HAP-1 (cell line): ENCODE data around the gene NKAIN1.
"Not testable (repeated sequence)": the region's sequence is repeated elsewhere in the genome, so short reads cannot be mapped to it uniquely, and the experiment has no call there.

Experiments used
- DNase-seq, 2 experiments: peaks; one replicate each; pipeline ENCODE4 v3.0.0-alpha.2; 2016 to 2020; ENCODE audit warnings: low spot score in 2 of 2
- H3K27me3 ChIP-seq: fragments of 250-450 bp; sonication (Bioruptor Pico); 2 replicates; pipeline ENCODE4 v1.5.1; 2020; ENCODE audit warnings: low read depth, mild to moderate bottlenecking, moderate library complexity
- H3K36me3 ChIP-seq: fragments of 250-450 bp; sonication (Bioruptor Pico); replicated peaks from 2 replicates; pipeline ENCODE4 v1.5.1; 2020; ENCODE audit warnings: mild to moderate bottlenecking
- H3K4me1 ChIP-seq: fragments of 250-450 bp; sonication (Bioruptor Pico); 2 replicates; pipeline ENCODE4 v1.5.1; 2020; ENCODE audit warnings: mild to moderate bottlenecking
- H3K4me3 ChIP-seq: fragments of 250-450 bp; sonication (Bioruptor Pico); 2 replicates; pipeline ENCODE4 v1.5.1; 2020; ENCODE audit warnings: mild to moderate bottlenecking, moderate library complexity
- H3K9me3 ChIP-seq: fragments of 250-450 bp; sonication (Bioruptor Pico); 2 replicates; pipeline ENCODE4 v1.5.1; 2020; ENCODE audit warnings: mild to moderate bottlenecking, moderate library complexity
- in situ Hi-C: fragments of 300-500 bp; cut with MboI; formaldehyde crosslinking; loops from 3 replicates; pipeline ENCODE4 v1.14.3; 2020; ENCODE audit warnings: low sequenced_read_pairs, inconsistent platforms, mixed read lengths

NKAIN1 gene

DNA sequence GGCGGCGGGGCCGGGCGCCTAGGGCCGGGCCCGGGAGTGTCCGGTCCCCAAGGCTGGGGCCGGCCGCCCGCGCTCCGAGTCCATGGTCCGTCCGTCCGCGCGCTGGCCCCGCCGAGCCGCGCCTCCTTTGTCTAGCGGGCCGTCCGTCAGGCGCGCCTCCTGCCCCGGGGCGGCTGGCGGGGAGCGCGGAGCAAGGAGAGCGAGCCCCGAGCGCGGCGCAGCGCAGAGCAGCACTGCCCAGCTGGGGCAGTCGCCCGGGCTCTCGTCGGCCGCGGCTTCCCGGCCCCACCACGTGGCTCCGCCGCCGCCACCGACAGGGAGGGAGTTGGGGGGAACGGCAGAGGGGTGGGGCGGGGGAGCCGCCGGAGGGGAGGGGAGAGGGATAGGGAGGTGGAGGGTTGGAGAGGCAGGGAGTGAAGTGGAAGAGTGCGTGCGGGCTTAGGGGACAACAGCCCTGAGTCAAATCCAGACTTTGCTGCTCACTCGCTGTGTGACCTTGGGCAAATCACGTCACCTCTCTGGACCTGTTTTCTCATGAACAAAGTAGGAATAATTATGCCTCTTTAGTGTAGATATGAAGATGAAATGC lies at the start of gene NKAIN1:
Gene NKAIN1, minus strand, starts transcription at position 235 of the 589 bp plus-strand sequence. CDS start 340 bp downstream, outside the sequence.
- Histone ChIP-seq H3K4me3 (peak within 1 kb of the TSS; percentile 33), H3K36me3 (no peaks in the 10 kb centered on the region), H3K4me1 (no peaks in the 10 kb centered on the region), H3K27me3 (peaks cover 25% of the 10 kb centered on the region), H3K9me3 (no peaks in the 10 kb centered on the region)
- in situ Hi-C loops, result no loop called here
- DNase-seq, result peak in 1 of 2 experiments; percentile 52

DNA sequence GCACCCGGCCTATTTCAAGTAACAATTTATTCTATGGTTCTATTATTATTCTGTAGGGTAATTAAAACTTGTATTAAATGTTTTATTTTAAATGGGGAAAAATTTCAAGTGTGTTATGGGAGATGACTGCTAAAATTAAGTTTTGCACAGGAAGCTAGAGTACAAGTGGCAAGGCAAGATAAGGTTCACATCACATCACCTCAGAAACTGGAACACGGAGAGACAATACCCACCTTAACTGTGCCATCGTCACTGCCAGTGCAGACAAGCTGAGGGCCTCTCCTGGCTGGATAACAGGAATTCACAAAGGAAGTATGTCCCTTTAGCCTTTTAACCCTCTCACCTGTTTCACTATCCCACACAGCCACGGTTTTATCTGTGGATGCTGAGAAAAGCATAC lies 49.3 kb upstream of the NKAIN1 start:
- no peaks in the 10 kb centered on the region for H3K27me3 ChIP-seq
- in situ Hi-C loops, result no loop called here
- no peak overlapping the region for H3K4me3 ChIP-seq
- DNase-seq, result no peak
- H3K36me3 ChIP-seq, result peaks cover 84% of the 10 kb centered on the region
- H3K9me3 ChIP-seq, result no peaks in the 10 kb centered on the region
- no peaks in the 10 kb centered on the region for H3K4me1 ChIP-seq

DNA sequence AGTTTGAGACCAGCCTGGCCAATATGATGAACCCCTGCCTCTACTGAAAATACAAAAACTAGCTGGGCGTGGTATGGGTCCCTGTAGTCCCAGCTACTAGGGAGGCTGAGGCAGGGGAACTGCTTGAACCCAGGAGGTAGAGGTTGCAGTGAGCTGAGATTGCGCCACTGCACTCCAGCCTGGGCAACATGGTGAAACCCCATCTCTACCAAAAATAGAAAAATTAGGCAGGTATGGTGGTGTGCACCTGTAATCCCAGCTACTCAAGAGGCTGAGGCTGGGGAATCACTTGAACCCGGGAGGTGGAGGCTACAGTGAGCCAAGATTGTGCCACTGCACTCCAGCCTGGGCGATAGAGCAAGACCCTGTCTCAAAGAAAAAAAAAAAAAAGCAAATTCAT lies 48.1 kb upstream of the NKAIN1 start:
- DNase-seq, in situ Hi-C loops, H3K9me3 ChIP-seq, H3K27me3 ChIP-seq, H3K4me3 ChIP-seq, H3K4me1 ChIP-seq: not testable (repeated sequence)
- peaks cover 84% of the 10 kb centered on the region for H3K36me3 ChIP-seq

DNA sequence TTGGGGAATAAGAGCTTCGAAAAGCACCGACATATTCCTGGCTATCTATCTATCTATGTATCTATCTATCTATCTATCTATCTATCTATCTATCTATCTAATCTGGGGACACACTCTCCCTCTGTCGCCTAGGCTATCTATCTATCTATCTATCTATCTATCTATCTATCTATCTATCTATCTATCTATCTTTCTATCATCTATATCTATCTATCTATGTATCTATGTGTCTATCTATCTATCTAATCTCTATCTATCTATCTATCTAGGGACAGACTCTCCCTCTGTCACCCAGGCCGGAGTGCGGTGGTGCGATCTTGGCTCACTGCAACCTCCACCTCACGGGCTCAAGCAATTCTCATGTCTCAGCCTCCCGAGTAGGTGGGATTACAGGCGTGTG lies 42.7 kb upstream of the NKAIN1 start:
- H3K9me3 ChIP-seq, in situ Hi-C loops, H3K4me3 ChIP-seq, H3K27me3 ChIP-seq, DNase-seq, H3K4me1 ChIP-seq: not testable (repeated sequence)
- H3K36me3 ChIP-seq, result peaks cover 81% of the 10 kb centered on the region

DNA sequence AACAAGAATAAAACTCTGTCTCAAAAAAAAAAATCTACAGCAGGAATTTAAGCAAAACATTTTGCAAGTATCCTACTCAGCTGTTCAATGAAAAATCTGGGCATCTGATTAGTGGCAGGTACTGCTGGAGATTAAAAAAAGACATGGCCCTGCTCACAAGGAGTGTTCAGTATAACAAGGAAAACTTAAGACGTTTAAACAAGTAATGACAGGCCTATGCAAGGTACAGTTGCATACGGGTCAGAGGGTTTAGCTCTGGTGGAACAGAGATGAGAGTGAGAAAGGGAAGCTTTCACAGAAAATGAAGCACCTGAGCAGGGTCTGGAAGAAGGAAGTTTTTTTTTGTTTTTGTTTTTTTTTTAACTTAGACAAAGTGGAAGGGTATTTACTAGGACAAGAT lies 33.9 kb upstream of the NKAIN1 start:
- peaks cover 10% of the 10 kb centered on the region for H3K4me1 ChIP-seq
- H3K36me3 ChIP-seq, result peaks cover 73% of the 10 kb centered on the region
- DNase-seq, result no peak
- H3K4me3 ChIP-seq, result no peak overlapping the region
- in situ Hi-C loops, result no loop called here
- no peaks in the 10 kb centered on the region for H3K9me3 ChIP-seq
- H3K27me3 ChIP-seq, result no peaks in the 10 kb centered on the region

DNA sequence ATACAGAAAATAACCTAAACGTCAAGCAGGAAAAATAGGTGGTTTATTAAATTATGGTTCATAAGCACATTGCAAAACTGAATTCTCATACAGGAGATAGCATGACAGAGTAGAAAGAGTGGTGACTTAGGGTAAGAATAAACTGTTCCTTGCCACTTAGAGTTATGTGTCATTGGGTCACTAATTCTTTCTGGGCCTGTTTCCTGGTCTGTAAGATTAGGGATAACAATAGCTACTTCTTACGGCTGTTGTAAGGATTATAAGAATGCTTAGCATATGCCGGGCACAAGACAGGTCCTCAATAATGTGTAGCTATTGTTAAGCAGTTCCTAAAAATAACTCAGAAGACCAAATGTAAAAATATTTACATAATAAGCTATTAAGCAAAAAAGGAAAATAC lies 32.7 kb upstream of the NKAIN1 start:
- in situ Hi-C loops, result no loop called here
- Histone ChIP-seq H3K36me3 (peaks cover 71% of the 10 kb centered on the region), H3K4me3 (no peak overlapping the region), H3K9me3 (no peaks in the 10 kb centered on the region), H3K4me1 (peaks cover 10% of the 10 kb centered on the region), H3K27me3 (no peaks in the 10 kb centered on the region)
- peak; percentile 14 to 73 for DNase-seq

DNA sequence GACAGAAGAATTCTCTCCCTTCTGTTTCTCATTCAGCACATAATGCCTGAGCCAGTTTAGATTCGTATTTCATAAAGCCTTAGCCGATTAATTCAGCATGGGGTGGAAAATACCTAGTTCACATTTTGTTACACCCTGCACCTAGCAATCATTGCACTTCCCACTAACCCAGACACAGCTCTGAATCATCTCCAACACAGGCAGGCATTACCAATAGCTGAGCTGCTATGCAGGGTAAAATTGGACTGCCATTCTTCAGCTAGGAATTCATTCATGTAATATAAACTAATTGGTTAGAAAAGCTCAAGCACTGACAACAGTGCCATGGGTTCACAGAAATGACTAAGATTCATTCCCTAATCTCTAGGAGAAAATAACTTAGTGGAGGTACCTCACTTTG lies 26.9 kb upstream of the NKAIN1 start:
- Histone ChIP-seq H3K36me3 (peaks cover 80% of the 10 kb centered on the region), H3K9me3 (no peaks in the 10 kb centered on the region), H3K4me3 (no peak overlapping the region), H3K4me1 (no peaks in the 10 kb centered on the region), H3K27me3 (no peaks in the 10 kb centered on the region)
- DNase-seq, result no peak
- in situ Hi-C loops, result no loop called here

DNA sequence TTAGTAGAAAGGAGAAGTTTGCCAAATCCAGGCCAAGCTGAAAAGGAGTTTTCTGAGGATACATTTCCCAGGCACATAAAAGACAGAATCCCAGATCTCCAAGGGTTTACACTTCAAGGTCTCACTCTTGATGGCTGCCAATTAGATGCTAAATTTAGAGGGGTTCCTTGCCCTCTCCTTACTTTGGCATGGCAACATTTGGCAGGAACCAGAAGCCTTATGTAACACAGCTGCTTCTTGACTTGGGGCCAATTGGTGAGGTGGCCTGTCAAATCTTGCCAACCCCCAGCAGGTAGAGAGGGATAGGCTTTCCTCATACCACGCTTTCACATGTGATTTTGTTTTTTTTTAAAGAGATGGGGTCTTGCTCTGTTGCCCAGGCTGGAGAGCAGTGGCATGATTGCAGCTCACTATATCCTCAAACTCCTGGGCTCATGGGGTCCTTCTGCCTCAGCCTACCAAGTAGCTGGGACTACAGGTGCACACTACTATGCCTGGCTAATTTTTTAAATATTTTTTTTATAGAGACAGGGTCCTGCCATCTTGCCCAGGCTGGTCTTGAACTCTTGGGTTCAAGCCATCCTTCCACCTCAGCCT lies 25.2 kb upstream of the NKAIN1 start:
- in situ Hi-C loops, result no loop called here
- no peak overlapping the region for H3K4me3 ChIP-seq
- H3K9me3 ChIP-seq, result no peaks in the 10 kb centered on the region
- no peak for DNase-seq
- peaks cover 76% of the 10 kb centered on the region for H3K36me3 ChIP-seq
- H3K4me1 ChIP-seq, result no peaks in the 10 kb centered on the region
- H3K27me3 ChIP-seq, result no peaks in the 10 kb centered on the region

DNA sequence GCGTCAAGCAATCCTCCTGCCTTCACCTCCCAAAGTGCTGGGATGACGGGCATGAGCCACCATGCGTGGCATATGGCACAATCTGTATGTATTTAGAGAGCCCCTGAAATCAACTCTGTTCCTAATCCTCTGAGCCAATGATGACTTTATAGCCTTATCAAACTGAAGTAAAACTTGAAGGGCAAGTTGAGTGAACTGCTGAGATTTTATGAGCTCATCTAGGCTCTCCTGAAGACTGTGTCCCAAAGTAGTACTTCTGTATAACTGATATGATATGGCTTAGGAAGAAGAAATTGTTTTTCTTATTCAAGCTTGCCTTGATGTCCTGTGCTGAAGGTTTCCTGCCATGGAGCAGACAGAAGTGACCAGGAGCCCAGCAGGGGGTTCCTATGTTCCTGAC lies 23.7 kb upstream of the NKAIN1 start:
- Histone ChIP-seq H3K36me3 (peaks cover 68% of the 10 kb centered on the region), H3K4me3 (no peak overlapping the region), H3K9me3 (no peaks in the 10 kb centered on the region), H3K4me1 (no peaks in the 10 kb centered on the region), H3K27me3 (no peaks in the 10 kb centered on the region)
- in situ Hi-C loops, result no loop called here
- no peak for DNase-seq

DNA sequence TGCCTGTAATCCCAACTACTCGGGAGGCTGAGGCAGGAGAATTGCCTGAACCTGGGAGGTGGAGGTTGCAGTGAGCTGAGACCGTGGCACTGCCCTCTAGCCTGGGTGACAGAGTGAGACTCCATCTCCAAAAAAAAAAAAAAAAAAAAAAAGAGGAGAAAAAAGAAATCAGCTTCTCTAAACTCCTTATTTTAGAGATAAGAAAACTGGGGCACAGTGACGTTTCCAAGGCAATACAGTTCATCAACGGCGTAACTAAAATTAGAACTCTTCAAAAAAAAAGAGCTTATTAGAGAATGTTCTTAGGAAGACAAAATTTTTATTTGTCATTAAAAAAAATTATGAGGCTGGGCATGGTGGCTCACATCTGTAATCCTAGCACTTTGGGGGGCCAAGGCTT lies 22.7 kb upstream of the NKAIN1 start:
- H3K27me3 ChIP-seq, H3K4me3 ChIP-seq, in situ Hi-C loops, H3K4me1 ChIP-seq, DNase-seq, H3K9me3 ChIP-seq: not testable (repeated sequence)
- peaks cover 64% of the 10 kb centered on the region for H3K36me3 ChIP-seq

DNA sequence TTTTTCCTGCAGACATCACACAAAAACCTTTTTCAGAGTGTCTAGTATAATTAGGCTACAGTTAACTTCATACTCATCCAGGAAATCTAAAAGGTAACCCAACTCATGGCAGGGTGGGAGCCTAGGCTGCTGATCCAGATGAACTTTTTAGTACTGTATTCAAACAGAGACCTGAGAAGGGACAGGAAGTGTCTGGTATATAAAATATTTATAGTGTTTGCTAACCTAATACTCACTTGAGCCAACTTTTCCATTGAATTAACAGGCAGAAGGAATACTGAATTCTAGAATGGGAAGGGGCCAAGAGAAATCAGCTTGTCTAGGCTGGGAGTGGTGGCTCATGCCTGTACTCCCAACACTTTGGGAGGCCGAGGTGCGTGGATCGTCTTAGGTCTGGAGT lies 22.2 kb upstream of the NKAIN1 start:
- no peaks in the 10 kb centered on the region for H3K4me1 ChIP-seq
- no peak overlapping the region for H3K4me3 ChIP-seq
- H3K9me3 ChIP-seq, result no peaks in the 10 kb centered on the region
- in situ Hi-C loops, result no loop called here
- peaks cover 59% of the 10 kb centered on the region for H3K36me3 ChIP-seq
- no peak for DNase-seq
- H3K27me3 ChIP-seq, result no peaks in the 10 kb centered on the region

DNA sequence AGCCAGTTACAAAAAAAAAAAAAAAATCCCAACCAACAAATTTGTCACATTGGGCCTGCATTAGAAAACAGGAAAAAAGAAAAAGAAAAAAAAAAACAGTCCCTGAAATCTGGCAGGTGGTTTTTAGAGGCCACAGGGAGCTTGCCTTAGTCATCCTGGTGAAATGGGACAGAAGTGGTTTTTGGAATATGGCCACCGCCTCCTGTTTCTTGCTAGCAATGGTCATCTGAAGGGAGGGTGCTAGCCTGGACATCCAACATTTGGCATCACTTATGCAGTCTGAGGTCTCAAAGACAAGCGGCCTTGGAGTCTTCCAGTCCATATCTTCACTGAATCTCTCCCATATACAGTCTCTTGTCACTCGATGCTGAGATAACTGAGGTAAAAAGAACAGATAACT lies 20.1 kb upstream of the NKAIN1 start:
- Histone ChIP-seq H3K4me3 (no peak overlapping the region), H3K27me3 (no peaks in the 10 kb centered on the region), H3K36me3 (peaks cover 39% of the 10 kb centered on the region), H3K9me3 (no peaks in the 10 kb centered on the region), H3K4me1 (no peaks in the 10 kb centered on the region)
- in situ Hi-C loops, result no loop called here
- no peak for DNase-seq

DNA sequence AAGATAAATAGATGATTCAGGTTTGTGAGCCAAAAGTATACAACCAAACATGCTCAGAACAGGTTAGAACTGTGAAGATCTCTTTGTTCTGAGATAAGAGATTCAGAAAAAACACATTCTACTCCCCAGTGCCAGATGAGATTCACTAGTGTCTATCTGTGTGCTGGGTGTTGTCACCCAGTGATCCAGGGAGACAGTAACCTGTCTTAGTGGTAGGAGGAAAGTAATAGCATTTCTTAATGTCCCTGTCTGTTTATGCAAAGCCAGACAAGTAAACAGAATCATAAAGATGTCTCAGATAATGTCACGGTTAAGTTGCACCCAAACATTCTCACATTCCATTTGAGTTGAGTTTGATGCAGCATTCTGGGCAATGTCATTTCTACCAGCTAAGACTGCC lies 18.9 kb upstream of the NKAIN1 start:
- Histone ChIP-seq H3K27me3 (no peaks in the 10 kb centered on the region), H3K4me1 (no peaks in the 10 kb centered on the region), H3K4me3 (no peak overlapping the region), H3K36me3 (peaks cover 27% of the 10 kb centered on the region), H3K9me3 (no peaks in the 10 kb centered on the region)
- in situ Hi-C loops, result no loop called here
- no peak for DNase-seq

DNA sequence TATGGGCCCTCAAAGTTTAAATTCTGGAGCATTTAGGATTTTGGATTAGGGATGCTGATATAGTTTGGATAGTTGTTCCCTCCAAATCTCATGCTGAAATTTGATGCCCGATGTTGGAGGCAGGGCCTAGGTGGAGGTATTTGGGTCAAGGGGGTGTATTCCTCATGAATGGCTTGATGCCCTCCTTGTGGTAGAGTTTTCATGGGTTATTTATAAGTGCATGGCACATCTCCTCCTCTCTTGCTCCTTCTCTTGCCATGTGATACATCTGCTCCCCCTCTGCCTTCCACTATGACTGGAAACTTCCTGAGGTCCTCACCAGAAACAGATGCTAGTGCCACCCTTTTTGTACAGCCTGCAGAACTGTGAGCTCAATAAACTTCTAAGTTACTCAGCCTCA lies 17.5 kb upstream of the NKAIN1 start:
- no peak for DNase-seq
- in situ Hi-C loops, result no loop called here
- Histone ChIP-seq H3K4me1 (no peaks in the 10 kb centered on the region), H3K9me3 (no peaks in the 10 kb centered on the region), H3K4me3 (no peak overlapping the region), H3K27me3 (no peaks in the 10 kb centered on the region), H3K36me3 (peaks cover 24% of the 10 kb centered on the region)

DNA sequence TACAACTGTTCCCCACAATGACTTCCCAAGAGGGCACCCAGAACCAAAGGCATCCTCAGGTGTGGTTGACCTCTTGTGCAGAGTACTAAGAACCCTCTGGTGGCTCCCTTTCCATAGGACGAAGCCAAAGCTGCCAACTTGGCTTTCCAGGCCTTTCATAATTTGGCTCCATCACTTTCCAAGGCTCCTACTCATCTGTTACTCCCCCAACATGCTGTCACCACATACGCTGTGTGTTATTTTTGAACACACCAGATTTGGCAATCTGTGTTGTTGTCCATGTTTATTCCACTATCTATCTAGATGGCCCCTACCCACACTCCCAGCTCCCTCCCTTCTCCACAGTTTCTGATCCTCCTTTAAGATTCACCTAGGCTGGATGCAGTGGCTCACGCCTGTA lies 10.2 kb upstream of the NKAIN1 start:
- Histone ChIP-seq H3K4me1 (no peaks in the 10 kb centered on the region), H3K36me3 (no peaks in the 10 kb centered on the region), H3K9me3 (no peaks in the 10 kb centered on the region), H3K27me3 (no peaks in the 10 kb centered on the region), H3K4me3 (no peak overlapping the region)
- in situ Hi-C loops, result no loop called here
- DNase-seq, result no peak
